Common myeloid progenitor, CD34-positive (primary cell): ENCODE measurements around the gene BMP7.

ENCODE experiments used
- CTCF ChIA-PET: fragments of 350-600 bp; sonication (Branson Sonifier 250); formaldehyde crosslinking; loops from one replicate; lab custom pipeline; 2021; ENCODE audit warnings: antibody characterized with exemption; lab: Charles Lee
- POLR2A ChIA-PET: fragments of 350-600 bp; sonication (Branson Sonifier 250); formaldehyde crosslinking; loops from one replicate; lab custom pipeline; 2021; ENCODE audit warnings: antibody characterized with exemption; lab: Charles Lee
- DNase-seq, 3 donors: peaks; one replicate each; pipeline versions ENCODE4 v3.0.0 to v3.0.0-alpha.2; 2013
- H3K27ac ChIP-seq, 2 experiments: 1 replicate in 1 of 2; 2 replicates in 1 of 2; pipeline ENCODE4 v1.7.0; 2013; ENCODE audit warnings: inconsistent platforms in 2 of 2, low read length in 2 of 2, mild to moderate bottlenecking in 2 of 2, low read depth in 1 of 2, moderate library complexity in 1 of 2; ENCODE audit not compliant: severe bottlenecking in 2 of 2, insufficient read depth in 1 of 2, poor library complexity in 1 of 2
- H3K27me3 ChIP-seq, 5 experiments: replicated peaks in 2 of 5; 1 replicate in 3 of 5; 2 replicates in 2 of 5; pipeline versions ENCODE4 v1.6.1 to v1.7.0; 2013; ENCODE audit warnings: low read length in 4 of 5, mild to moderate bottlenecking in 2 of 5, moderate library complexity in 2 of 5, inconsistent platforms in 1 of 5; ENCODE audit not compliant: insufficient read depth in 5 of 5, control insufficient read depth in 4 of 5
- H3K36me3 ChIP-seq, 4 experiments: 1 replicate in 2 of 4; 2 replicates in 2 of 4; pipeline versions ENCODE4 v1.6.1 to v1.7.0; 2013; ENCODE audit warnings: low read length in 3 of 4, control low read depth in 1 of 4, mild to moderate bottlenecking in 1 of 4; ENCODE audit not compliant: control insufficient read depth in 4 of 4, insufficient read depth in 4 of 4
- H3K4me1 ChIP-seq, 4 experiments: 1 replicate in 3 of 4; 2 replicates in 1 of 4; pipeline versions ENCODE4 v1.6.1 to v1.7.1; 2013; ENCODE audit warnings: low read length in 3 of 4, mild to moderate bottlenecking in 3 of 4, control low read depth in 1 of 4, inconsistent platforms in 1 of 4, moderate library complexity in 1 of 4; ENCODE audit not compliant: control insufficient read depth in 4 of 4, insufficient read depth in 4 of 4; ENCODE audit errors: control extremely low read depth in 1 of 4
- H3K4me3 ChIP-seq, 7 experiments: 1 replicate in 4 of 7; 2 replicates in 3 of 7; pipeline versions ENCODE4 v1.5.1 to v1.7.0; 2013; ENCODE audit warnings: mild to moderate bottlenecking in 7 of 7, low read length in 6 of 7, moderate library complexity in 6 of 7, inconsistent platforms in 2 of 7, low read depth in 2 of 7, control low read depth in 1 of 7; ENCODE audit not compliant: insufficient read depth in 4 of 7, control insufficient read depth in 1 of 7; ENCODE audit errors: extremely low read depth in 1 of 7
- H3K9me3 ChIP-seq, 5 experiments: 1 replicate in 4 of 5; 2 replicates in 1 of 5; pipeline versions ENCODE4 v1.6.1 to v1.7.1; 2013; ENCODE audit warnings: low read length in 4 of 5, mild to moderate bottlenecking in 2 of 5, inconsistent platforms in 1 of 5, low read depth in 1 of 5, moderate library complexity in 1 of 5; ENCODE audit not compliant: control insufficient read depth in 4 of 5, insufficient read depth in 2 of 5; ENCODE audit errors: control extremely low read depth in 1 of 5
- WGBS: methylation state at CpG from one replicate; pipeline ENCODE4 v1.1.5; 2013; ENCODE audit not compliant: insufficient coverage; 5-methylcytosine and 5-hydroxymethylcytosine counted together

The BMP7 gene

DNA sequence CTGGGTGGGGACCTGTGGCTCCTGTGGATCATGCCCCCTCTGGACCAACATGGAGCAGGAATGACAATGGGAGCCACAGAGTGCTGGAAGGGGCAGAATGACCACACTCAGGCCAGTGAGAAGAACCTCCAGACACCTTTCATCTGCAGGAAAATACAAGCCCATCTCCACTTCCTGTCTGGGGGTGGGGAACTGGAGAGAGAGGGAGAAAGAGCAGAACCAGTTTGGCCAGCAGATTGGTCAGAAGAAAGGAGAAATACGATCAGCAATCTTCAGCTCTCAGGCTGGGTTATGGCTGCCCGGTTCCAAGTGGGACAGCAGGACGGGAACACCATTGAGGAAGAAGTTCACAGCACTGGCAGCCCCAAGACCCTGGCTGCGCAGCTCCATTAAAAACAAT, 37.0 kb downstream of the BMP7 start:
- Histone ChIP-seq H3K9me3 (no peaks in the 10 kb centered on the region), H3K27ac (no peak overlapping the region), H3K27me3 (peaks cover 0 to 43% (median 5%) of the 10 kb centered on the region in 5 experiments), H3K4me3 (no peak overlapping the region), H3K36me3 (no peaks in the 10 kb centered on the region), H3K4me1 (no peaks in the 10 kb centered on the region)
- ChIA-PET POLR2A (no interaction called here), CTCF (no interaction called here)
- DNase-seq: no peak
- WGBS: 70% methylated on average over 4 of the region's 4 CpGs

DNA sequence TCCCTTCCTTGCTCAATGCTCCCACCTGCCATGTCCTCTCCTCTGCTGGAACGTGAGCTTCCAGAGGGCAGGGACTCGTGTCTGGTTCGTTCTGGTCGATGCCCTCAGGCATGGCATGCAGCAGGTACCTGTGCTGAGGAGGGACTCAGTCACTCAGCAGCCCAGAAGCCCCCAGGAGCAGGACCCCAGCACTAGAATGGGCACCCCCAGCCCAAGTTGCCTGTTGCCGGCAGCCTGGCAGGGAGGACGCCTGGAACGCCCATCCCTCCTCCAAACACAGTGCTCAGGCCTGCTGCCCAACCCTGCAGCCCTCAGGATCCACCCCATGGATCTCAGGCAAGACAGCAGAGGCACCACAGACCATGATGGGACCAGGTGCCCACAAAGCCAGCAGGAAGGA, 40.6 kb downstream of the BMP7 start:
- POLR2A ChIA-PET: no interaction called here
- Histone ChIP-seq H3K9me3 (no peaks in the 10 kb centered on the region), H3K4me3 (no peak overlapping the region), H3K4me1 (no peaks in the 10 kb centered on the region), H3K27me3 (peaks cover 0 to 28% (median 0%) of the 10 kb centered on the region in 5 experiments), H3K27ac (no peak overlapping the region), H3K36me3 (no peaks in the 10 kb centered on the region)
- WGBS: 82% methylated on average over 7 of the region's 7 CpGs
- no peak for DNase-seq
- CTCF ChIA-PET: interaction anchor here (1.1 kb wide), 1 partner anchor 80 kb away, joined by 3 read pairs; no protein-coding TSS in a partner anchor

DNA sequence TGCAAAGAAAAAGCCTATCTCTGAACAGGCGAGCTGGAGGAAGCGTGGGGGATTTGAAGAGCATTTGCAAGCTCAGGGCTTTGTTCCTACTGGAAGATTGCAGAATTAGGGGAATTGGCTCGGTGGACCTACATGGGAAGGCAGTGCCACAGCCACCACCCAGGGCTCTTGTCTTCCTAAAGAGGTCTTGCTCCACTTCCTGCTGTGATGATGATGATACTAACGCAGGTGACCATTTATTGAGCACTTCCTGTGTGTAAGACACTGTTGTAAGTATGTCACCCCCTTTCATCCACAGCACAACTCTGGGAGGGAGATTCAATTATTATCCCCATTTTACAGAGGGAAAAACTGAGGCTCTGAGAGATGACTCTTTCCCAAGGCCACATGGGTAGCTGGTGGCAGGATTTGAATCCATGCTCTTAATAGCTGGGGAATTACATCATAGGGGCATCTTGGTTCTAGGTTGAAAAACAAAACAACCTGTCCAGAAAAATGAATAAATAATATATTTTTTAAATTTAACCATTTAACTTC, 41.2 kb downstream of the BMP7 start:
- DNase-seq: no peak
- Histone ChIP-seq H3K36me3 (no peaks in the 10 kb centered on the region), H3K4me3 (no peak overlapping the region), H3K9me3 (no peaks in the 10 kb centered on the region), H3K27ac (no peak overlapping the region), H3K27me3 (peaks cover 0 to 27% (median 0%) of the 10 kb centered on the region in 5 experiments), H3K4me1 (no peaks in the 10 kb centered on the region)
- POLR2A ChIA-PET: no interaction called here
- CTCF ChIA-PET: interaction anchor here (1.1 kb wide), 1 partner anchor 80 kb away, joined by 3 read pairs; no protein-coding TSS in a partner anchor
- WGBS: 91% methylated on average over 3 of the region's 4 CpGs

DNA sequence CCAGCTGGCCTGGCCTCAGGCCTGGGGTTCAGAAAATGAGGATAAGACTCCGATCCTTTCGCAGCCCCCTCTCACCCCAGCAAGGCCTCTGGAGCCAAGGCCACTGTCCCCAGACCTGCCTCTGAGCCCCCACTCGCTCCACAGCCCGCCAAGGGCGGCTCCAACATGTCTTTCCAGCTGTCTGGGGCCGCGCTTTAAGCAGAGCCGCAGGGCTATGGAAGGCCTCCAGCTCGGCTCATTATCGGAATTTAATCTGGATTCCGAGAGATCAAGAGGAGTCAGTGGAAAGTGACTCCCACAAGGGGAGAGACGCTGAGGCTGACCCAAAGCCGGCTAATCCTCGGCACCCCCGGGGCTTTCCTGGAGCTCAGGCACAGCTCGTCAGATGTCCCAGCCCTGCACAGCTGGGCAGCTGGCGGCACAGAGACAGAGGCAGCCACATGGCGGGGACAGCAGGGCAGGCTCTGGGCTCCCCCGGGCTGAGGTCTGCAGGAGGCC, 41.8 kb downstream of the BMP7 start:
- Histone ChIP-seq H3K4me3 (no peak overlapping the region), H3K27ac (no peak overlapping the region), H3K9me3 (no peaks in the 10 kb centered on the region), H3K27me3 (peaks cover 0 to 26% (median 0%) of the 10 kb centered on the region in 5 experiments), H3K36me3 (no peaks in the 10 kb centered on the region), H3K4me1 (no peaks in the 10 kb centered on the region)
- ChIA-PET CTCF (no interaction called here), POLR2A (no interaction called here)
- no peak for DNase-seq
- 83% methylated on average over 17 of the region's 19 CpGs for WGBS

DNA sequence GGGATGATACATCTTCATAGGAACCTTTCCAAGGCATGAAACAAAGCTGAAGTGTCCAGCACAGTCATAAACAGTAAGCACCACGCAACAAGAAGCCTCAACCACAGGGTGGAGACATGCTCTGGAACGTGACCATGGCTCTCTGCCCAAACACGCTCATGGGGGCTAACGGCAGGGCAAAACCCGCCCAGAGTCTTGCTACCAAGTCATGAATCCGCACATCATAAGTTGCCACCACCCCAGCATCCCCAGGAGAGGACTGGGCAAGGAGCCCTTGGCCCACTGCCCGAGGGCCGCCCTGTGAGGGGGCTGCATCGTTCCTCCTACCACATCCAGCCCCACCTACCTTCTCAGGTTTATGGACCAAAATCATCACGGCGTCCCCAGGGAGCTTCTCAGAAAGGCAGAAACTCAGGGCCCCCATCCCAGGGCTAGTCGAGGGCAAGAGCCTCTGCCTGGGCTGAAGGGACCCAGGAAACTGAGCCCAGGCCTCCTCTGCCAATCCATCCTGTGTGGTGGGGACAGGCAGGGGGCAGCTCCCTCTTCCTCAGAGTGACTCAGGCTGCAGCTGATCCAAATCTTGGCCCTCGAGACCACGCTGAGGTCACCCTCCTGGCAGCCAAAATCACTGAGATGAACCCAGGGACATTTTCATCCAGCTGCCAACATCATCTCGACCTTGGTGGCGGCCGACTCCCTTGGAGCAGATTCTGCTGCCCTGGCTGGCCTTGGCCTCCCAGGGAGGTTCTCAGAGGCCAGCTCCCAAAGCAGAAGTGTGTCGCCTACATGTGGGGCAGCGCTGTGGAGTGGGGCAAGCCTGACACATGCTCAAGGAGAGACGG, 42.6 kb downstream of the BMP7 start:
- CTCF ChIA-PET: interaction anchor here (1.8 kb wide), 1 partner anchor 13 kb away, joined by 3 read pairs; no protein-coding TSS in a partner anchor
- WGBS: 83% methylated on average over 13 of the region's 20 CpGs
- POLR2A ChIA-PET: no interaction called here

DNA sequence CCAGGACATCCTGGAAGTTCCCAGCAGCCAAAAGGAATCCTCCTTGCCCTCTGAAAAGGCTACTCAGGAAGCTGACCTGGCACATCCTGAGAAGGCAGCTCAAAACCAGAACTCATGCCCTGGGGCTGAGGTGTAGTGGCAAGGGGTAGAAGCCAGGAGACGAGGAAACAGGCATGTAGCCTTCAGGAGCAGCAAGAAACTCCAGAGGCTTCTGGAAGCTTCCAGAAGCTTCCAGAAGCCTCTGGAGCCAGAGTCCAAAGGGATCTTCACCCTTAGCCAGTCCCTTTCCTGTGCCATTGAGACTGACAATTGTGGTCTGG, 43.9 kb downstream of the BMP7 start:
- no peak for DNase-seq
- 100% methylated on average over 1 of the region's 1 CpG for WGBS
- H3K9me3 ChIP-seq: peaks cover 0 to 3% (median 0%) of the 10 kb centered on the region in 5 experiments
- no peak overlapping the region for H3K27ac ChIP-seq
- no peaks in the 10 kb centered on the region for H3K4me1 ChIP-seq
- CTCF ChIA-PET: interaction anchor here (1.8 kb wide), 1 partner anchor 14 kb away, joined by 3 read pairs; no protein-coding TSS in a partner anchor
- H3K36me3 ChIP-seq: no peaks in the 10 kb centered on the region
- no peak overlapping the region for H3K4me3 ChIP-seq
- peaks cover 0 to 26% (median 0%) of the 10 kb centered on the region in 5 experiments for H3K27me3 ChIP-seq
- POLR2A ChIA-PET: no interaction called here

More for the DNA sequence above, 42.6 kb downstream of the BMP7 start:
- H3K9me3 ChIP-seq: peaks cover 0 to 2% (median 0%) of the 10 kb centered on the region in 5 experiments
- no peak for DNase-seq
- no peak overlapping the region for H3K4me3 ChIP-seq
- H3K4me1 ChIP-seq: no peaks in the 10 kb centered on the region
- no peaks in the 10 kb centered on the region for H3K36me3 ChIP-seq
- no peak overlapping the region for H3K27ac ChIP-seq
- H3K27me3 ChIP-seq: peaks cover 0 to 26% (median 0%) of the 10 kb centered on the region in 5 experiments
